GM19468 (cell line): ENCODE measurements around the gene RASSF1.

ENCODE experiments used
- ATAC-seq: cut with Tn5 transposase; IDR thresholded peaks from one replicate; pipeline ENCODE4 v1.9.1; 2021; ENCODE audit warnings: mild to moderate bottlenecking, moderate library complexity, moderate number of reproducible peaks; ENCODE audit not compliant: unreplicated experiment; ENCODE audit errors: extremely low read depth

Gene RASSF1, protein sequence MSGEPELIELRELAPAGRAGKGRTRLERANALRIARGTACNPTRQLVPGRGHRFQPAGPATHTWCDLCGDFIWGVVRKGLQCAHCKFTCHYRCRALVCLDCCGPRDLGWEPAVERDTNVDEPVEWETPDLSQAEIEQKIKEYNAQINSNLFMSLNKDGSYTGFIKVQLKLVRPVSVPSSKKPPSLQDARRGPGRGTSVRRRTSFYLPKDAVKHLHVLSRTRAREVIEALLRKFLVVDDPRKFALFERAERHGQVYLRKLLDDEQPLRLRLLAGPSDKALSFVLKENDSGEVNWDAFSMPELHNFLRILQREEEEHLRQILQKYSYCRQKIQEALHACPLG

GRCh38 chr3:50340448-50341329, at the start of gene RASSF1:
Gene RASSF1, minus strand, starts transcription at chr3:50340836. Its CDS starts 31 bp downstream, at chr3:50340805.
- ATAC-seq: no peak

GRCh38 chr3:50389414-50389767, 48.8 kb upstream of the RASSF1 start:
- ATAC-seq: no peak

DNA sequence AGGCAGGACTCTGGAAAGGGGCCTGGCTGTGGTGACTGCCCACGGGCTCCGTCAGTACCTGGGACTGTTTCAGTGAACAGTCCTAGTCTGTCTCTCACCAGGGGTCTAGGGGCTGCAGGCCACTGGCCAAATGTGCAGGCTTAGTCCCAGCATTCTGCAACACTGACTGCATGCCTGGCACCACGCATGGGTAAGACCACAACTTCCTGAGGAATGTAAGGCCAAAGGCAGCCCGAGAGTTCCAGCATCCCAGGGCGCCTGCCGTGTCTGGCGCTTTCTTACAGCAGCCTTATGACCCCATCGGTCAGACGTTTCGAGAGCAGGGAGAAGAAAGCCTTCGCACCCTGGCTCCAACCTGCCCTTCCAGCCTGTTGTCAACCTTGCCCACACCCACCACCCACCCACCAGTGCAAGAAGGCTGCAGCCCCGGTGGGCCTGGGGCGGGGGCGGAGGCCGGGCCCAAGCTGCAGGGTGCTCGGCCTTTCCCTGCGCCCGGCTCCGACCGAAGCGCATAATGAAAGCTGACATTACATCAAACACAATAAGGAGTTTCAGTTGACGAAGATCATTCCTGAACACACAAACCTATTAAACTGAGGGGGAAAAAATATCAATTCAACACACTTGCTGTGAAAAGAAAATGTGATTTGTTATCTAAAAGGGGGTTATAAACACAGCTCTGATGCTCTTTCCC, 48.2 kb upstream of the RASSF1 start:
- no peak for ATAC-seq

- ATAC-seq: no peak
These were observed 47.5 kb upstream of the RASSF1 start for GRCh38 chr3:50388016-50388719.

DNA sequence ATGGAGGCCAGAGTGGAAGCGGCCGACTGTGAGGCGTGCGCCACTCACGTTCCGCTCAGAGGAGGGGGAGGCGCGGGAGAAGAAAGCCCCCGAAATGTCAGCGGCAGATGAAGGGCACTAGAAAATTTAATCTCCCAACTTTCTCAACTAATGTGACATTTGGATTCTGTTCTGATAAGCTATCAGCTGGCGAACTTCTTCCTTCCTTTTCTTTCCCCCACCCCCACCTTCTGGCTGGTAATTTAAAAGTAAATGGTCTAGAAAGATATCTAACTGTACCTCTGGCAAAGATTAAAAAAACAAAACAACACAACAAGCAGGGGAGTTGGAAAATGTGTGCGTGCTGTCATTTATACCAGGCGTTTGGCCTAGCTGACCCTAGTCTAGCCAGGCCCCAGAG, 45.1 kb upstream of the RASSF1 start:
- no peak for ATAC-seq

DNA sequence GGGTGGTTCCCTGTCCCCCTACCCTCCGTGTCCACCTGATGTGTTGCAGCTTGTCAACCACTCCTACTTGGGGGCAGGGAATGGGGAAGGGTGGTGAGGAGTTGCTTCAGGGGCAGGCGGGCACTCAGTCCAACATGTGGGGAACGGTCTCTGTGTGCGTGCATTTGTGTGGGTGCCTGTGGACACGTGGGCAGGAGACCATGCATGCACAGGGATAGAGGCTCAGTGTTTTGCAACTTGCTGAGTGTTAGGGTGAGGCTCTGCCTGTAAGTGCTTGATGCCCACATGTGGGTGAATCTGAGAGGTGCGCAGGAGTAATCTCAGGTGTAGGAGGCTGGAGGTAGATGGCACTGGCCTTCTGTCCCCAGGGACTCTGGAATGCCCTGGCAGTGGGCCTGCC, 43.1 kb upstream of the RASSF1 start:
- no peak for ATAC-seq

DNA sequence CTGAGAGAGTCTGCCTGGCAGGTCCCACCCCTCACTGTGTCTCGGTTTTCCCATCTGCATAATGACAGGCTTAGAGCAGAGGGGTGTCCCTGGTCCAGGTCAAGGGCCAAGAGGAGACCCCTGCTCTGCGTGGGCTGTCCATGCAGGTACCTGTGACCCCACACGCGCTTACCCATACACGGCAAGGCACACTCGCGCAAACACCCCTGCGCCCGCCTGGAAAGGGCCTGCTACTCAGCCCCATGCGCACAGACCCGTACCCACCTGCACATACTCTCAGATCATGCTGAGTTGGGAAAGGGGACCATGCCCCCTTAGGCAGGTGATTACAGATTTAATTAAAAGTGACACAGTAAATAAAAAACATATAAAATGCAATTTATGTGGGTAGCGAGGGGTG, 42.1 kb upstream of the RASSF1 start:
- no peak for ATAC-seq

DNA sequence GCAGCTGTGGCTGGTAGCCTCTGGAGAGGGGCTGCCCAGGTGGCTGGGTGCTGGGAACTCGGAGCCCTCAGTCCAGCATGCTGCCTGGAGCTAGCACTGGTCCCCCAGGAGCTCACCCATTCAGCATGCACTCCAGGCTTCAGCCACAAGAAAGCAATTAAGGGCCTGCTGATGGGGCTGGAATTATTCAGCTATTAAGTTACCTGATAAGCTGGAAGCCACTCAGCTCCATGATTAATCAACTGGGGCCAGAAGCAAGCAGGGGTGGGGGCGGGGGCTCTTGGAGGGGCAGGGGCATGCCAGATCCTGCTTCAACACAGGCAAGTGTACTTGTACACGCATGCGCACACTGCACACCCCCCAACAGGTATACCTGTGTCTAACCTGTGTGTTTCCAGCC, 40.7 kb upstream of the RASSF1 start:
- ATAC-seq: no peak

GRCh38 chr3:50380405-50381085, 39.9 kb upstream of the RASSF1 start:
- ATAC-seq: no peak

- ATAC-seq: no peak
These were observed 38.1 kb upstream of the RASSF1 start for GRCh38 chr3:50378757-50379156.

- ATAC-seq: no peak
These were observed 37.4 kb upstream of the RASSF1 start for GRCh38 chr3:50378024-50378423.

DNA sequence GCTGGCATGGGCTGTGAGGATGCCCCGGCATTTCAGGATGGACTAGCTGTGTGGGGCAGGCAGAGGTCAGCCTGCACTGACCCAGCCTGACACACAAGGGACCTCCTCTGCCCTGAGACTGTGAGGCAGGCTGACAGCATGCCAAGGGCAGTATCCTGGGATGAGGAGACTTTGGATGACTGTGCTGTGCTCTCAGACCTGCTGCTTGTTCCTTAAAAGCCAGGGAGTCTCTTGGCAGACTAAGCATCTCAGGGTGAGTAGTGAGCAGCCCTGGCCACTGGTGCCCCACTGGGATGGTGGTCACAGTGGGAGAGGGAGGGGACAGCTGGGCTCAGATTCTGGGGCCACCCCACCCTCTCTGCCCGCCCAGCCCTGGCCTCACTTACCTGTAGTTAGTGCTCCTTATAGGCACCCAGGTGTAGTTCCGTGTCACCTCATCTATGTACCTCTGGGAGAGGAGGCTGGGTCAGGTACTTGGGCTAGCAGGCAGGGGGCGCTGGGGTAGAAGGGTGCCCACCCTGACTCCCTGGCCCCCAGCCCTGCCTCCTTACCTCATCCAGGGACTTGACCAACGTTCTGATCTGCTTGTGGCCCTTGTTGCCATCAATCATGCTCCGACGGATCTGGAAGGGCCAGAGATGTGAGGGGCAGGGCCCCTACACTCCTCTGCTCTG, 34.8 kb upstream of the RASSF1 start:
- no peak for ATAC-seq

- no peak for ATAC-seq
These were observed 34.0 kb upstream of the RASSF1 start for GRCh38 chr3:50374363-50375257.

DNA sequence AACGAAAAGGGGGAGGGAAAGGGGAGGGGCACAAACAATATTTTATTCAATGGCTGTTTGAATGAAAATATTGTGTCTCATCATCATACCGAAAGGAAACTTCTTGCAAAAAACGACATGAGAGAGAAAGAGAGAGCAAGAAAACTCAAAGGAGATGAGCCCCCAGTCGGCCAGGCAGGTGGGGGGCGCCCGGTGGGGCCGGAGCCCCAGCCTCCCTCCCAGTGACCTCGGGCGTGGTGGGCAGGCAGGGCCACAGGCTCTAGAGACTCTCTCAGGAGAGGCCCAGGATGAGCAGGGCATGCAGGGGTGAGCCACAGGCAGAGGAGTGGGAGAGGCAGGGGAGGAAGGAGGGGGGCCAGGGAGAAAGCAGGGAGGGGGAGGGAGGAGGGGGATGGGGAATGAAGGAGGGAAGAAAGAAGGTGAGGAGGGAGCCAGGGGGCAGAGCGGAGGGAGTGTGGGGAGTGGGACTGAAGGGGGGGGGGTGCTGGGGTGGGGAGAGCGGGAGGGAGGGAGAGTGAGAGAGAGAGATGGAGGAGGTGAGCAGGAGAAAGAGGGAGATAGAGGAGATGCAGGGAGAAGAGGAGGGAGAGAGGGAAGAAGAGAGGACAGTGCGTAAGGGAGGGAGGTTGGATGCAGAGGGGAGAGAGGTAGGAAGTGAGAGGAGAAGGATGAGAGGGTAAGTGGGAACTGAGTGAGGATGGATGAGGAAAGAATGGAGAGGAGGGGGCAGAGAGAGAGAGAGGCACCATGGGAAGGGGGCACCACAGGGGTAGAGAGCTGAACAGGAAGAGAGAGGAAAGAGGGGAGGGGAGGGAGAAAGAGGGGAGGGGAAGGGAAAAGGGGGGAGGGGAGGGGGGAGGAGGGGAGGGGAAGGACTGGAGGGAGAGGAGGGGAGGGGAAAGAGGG, 32.8 kb upstream of the RASSF1 start:
- no peak for ATAC-seq

DNA sequence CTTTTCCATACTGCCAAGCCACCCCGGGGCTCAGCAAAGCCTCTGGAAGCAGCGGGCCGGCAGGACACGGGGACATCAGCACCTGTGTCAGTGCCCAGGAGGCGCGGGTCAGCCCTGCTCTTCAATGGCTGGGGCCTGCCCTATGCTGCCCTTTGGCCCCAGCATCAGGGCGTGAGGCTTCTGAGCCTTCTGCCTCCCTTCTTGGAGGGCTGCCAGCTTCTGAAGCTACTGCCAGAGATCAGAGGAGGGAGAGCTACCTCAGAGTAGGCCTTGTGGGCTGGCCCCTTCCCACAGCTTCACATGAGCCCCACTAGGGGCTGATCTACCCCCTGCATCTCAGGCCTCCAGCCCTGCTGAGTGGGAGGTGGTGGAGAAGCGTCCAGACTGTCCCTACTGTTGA, 31.7 kb upstream of the RASSF1 start:
- ATAC-seq: no peak

- no peak for ATAC-seq
These were observed 30.6 kb upstream of the RASSF1 start for GRCh38 chr3:50371133-50371685.

- ATAC-seq: no peak
These were observed 30.0 kb upstream of the RASSF1 start for GRCh38 chr3:50370594-50370993.
